GM21723 (cell line): ENCODE data around the gene HSPA6.
"Not testable (repeated sequence)": the region's sequence is repeated elsewhere in the genome, so short reads cannot be mapped to it uniquely, and the experiment has no call there.

ENCODE experiments used
- ATAC-seq: cut with Tn5 transposase; IDR thresholded peaks from one replicate; pipeline ENCODE4 v1.9.1; 2021; ENCODE audit warnings: mild to moderate bottlenecking, moderate library complexity; ENCODE audit not compliant: unreplicated experiment

Gene HSPA6

GRCh38 chr1:161531986-161532643, 7.8 kb downstream of the HSPA6 start:
- no peak for ATAC-seq

- not testable (repeated sequence) for ATAC-seq
These were observed 8.6 kb downstream of the HSPA6 start for GRCh38 chr1:161532644-161533567.

- not testable (repeated sequence) for ATAC-seq
These were observed 12.8 kb downstream of the HSPA6 start for GRCh38 chr1:161537068-161537669.

- not testable (repeated sequence) for ATAC-seq
These were observed 14.7 kb downstream of the HSPA6 start for GRCh38 chr1:161538925-161539479.

DNA sequence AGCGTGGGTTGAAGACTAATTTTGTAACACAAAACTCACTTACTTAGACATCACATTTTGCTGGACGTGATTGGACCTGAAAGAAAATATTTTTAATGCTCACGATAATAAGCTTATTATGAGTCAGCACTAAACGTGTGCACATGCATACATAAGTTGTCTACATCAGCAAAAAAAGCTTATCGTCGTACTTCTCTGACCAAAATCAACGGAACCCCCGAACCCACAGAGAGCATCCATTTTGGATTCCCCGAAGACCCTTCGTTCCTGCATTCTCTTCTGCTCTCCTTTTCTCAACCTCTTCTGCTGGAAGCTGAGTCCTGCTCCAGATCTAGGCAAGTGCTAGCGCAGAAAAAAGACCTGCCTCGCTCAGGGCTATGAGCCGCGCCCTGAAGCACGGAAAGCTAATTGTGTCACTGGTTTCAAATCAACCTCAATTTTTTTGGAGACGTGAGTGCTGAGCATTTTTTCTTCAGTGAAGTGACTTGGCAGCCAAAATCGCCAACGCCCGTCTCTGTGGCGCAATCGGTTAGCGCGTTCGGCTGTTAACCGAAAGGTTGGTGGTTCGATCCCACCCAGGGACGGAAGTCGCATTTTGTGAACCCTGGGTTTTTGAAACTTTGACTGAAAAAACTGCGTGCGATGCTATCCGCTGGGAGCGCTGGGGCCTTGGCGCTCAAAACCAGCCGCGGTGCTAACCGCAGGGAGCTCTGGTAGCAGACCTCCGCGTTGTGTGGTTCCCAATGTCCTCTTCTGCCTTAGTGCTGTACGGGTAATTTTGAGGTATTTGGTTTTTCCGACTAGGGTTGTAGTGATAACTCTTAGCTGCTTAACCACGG, 15.6 kb downstream of the HSPA6 start:
- peak; percentile 66 for ATAC-seq

- not testable (repeated sequence) for ATAC-seq
These were observed 16.2 kb downstream of the HSPA6 start for GRCh38 chr1:161540570-161540960.

DNA sequence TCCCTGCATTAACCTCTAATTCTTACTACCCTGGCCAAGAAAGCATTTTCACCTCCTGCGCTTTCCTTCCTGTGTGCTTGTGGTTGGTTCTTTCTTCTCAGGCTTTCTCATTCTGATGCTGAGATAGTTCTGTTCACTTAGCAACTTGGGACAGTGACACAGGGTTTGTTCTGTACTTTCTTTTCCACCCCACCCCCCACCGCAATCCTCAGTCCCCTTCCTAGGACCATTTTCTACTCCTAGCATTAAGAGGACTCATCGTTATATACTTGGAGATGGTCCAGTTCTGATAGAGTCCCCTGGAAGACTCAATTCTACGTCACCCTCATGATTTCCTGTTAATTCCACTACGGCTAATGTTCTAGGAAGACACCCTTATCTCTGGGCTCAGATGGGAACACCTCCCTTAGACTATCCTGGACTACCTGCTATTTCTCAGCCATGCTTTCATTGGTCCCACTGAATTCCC, 17.8 kb downstream of the HSPA6 start:
- ATAC-seq, result peak; percentile 72

GRCh38 chr1:161543125-161543524, 18.8 kb downstream of the HSPA6 start:
- not testable (repeated sequence) for ATAC-seq

DNA sequence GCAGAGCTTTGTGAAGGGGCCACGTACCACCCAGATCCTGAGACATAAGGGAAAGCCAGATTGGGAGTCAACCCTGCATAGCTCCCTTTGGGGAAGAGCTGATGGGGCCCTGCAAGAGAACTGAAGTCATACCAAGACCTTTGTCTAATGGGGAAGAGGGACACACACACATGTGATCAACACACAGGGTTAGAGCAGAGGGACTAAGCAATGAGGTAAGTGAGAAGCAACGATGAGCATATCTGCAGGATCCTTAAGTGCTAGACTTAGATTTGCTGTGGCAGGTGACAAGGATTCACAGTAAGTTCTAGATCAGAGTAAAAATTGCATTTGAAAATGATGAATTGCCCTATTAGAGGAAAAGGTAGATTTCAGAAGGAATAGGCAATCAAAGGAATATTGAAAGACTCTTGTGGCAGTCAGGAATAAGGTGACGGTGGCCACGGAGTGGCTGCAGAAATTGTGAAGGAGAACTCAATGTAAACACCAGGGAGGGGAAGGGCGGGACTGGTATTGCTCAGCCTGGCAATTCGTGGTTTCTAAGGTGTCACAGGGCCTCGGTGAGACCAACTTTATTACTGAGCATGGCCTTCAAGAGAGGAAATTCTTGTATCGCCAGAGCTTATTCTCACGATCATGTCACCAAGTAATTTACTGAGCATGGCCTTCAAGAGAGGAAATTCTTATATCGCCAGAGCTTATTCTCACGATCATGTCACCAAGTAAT, 20.8 kb downstream of the HSPA6 start:
- not testable (repeated sequence) for ATAC-seq

DNA sequence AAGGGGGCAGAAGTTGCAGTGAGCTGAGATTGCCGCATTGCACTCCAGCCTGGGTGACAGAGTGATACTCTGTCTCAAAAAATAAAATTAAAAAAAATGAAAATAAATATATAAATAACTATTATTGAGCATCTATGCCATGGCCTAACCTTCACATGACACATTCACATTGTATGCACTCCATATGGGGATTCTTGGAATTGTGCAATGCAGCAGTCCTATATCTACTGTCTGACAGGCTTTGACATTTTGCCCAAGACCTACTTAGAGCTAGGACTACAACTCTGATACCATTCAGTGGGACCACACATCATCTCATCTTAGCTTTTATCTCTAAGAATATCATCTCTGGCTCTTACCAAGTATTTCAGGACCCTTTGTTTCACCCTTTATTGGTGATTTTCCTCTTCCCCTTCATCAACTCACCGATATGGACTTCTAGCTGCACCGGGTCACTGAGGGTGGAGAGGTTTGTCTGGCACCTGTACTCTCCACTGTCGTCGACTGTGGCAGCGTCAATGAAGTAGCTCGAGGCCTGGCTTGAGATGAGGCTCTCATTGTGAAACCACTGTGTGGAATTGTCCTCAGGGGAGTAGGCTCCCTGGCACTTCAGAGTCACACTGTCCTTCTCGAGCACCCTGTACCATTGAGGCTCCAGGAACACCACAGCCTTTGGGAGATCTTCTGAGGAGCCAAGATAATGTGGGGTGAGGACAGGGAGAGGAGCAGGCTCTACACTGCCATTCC, 23.8 kb downstream of the HSPA6 start:
- ATAC-seq, result not testable (repeated sequence)

DNA sequence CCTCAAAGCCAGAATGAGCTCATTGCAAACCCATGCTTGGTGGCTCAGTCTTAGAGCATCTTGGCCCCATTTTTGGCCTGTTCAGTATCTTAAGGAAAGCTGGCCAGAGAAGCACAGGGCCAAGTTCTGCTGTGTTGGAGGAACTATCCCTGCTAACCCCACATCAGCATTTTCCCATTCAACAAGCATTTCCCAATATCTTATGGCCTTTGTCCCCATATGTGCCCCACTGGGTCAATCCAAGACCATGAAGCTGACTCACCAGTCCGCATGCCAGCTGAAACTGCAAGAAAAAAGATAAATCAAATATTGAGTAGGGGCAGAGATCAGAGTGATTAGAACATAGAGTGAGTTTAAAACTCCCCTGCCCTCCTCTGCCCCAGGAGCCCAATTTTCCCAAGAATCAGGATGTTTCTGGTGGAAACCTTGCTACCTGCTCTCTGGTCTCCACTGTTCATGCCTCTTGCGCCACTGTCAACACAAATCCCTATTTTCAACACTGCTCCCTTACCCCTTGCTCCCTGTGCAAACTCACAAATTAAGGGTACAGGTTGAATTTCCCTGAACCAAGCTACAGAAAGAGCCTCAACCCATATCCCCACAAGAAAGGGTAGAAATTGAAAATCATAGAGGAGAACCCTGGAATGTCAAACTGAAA, 24.5 kb downstream of the HSPA6 start:
- ATAC-seq, result not testable (repeated sequence)

DNA sequence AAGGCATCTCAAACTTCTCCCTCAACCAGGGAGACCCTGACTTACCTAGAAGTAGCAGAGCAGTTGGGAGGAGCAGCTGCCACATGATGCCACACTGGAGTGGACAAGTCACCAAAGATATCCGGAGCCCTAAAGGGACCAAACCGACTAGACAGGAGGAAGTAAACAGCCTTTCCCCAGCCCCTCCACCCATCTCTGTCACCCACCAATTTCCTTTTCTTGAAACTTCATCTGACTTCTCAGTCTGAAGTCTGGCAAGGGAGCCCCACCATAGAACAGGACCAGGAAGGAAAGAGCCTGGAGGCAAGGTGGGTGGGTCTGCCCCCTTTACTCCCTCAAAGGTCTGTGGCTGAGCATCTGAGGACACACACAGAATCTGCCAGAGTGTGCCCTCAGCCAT, 25.3 kb downstream of the HSPA6 start, which contains the start of gene FCGR3A:
Gene FCGR3A, minus strand, starts transcription at position 167 of the 400 bp plus-strand sequence. Its CDS starts 82 bp downstream, at position 85.
- no peak for ATAC-seq

DNA sequence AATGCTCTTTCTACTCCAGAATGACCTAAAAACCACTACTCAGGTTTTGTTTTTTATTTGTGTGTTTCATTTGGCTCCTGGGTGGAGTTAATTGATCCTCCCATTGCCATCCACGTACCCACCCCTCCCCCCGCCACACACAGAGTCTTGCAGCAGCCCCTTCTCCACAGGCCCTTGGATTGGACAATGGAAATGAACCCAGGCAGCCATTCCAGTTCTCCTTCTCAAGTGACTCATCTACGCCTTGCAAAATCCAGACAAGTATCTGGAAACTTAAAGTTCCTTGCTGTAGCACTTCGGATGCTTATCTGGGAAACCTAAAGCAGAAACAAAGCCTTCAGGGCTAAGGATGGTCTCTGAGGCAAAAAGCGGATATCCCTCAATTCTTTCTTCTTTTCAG, 26.6 kb downstream of the HSPA6 start:
- ATAC-seq, result not testable (repeated sequence)

- ATAC-seq, result not testable (repeated sequence)
These were observed 29.3 kb downstream of the HSPA6 start for GRCh38 chr1:161553631-161554030.

DNA sequence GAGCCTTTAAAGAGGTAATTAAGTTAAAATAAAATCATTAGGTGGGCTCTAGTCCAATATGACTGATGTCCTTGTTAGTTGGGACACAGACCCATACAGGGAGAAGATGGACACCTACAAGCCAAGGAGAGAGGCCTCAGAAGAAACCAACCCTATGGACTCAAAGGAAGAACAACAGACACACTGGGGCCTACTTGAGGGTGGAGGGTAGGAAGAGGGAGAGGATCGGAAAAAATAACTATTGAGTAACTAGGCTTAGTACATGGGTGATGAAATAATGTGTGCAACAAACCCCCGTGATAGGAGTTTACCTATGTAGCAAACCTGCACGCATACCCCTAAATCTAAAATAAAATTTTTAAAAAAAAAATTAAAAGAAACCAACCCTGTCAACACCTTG, 30.0 kb downstream of the HSPA6 start:
- not testable (repeated sequence) for ATAC-seq

DNA sequence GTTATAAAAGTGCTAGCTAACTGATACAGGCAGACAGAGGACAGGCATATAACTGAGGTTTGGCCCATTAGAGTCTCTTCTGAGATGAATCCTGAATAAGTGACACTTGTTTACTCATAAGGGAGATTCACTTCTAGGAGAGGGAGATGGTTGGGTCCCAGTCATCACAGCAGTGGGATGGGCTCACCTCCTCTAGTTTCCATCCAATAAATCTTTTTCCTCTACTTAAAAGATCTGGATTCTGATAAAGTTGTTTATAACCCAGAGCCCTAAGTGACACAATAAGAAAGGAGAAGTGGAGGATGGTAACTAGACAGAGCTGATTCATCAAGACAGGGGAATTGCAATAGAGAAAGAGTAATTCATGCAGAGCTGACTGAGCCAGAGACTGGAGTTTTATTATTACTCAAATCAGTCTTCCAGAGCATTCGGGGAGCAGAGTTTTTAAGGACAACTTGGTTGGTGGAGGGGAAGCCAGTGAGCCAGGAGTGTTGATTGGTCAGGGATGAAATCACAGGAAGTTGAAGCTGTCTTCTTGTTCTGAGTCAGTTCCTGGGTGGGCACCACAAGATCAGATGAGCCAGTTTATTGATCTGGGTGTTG, 30.6 kb downstream of the HSPA6 start:
- not testable (repeated sequence) for ATAC-seq

DNA sequence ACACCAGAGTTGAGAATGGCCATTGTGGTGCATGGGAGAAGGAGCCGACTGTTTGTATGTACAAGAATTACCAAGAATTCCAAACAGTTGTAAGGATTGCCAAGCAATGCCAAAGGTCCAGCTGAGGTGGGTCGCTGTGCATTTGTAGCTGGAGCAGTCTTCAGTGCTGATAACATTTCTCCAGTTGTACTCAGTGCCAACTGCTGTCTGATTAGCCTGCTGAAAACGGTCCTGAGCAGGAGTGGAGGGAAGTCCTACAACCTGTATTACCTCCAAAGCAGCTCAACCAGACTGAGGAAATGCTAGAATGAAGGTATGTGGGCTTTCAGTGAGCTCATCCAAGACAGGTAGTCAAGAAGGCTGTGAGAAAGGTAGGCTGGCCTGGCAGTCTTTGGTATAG, 31.8 kb downstream of the HSPA6 start:
- ATAC-seq, result not testable (repeated sequence)

- not testable (repeated sequence) for ATAC-seq
These were observed 32.6 kb downstream of the HSPA6 start for GRCh38 chr1:161556990-161557389.
